Right lobe of liver (tissue), 6 donors: ENCODE measurements around the gene GCLM. TPM values are rescaled to one million over a fixed set of nuclear protein-coding genes. Genes with fewer than 3 reads are reported as not detected.

Experiments used
- ATAC-seq, 4 donors: fragments of 200-7000 bp; cut with Tn5 transposase; one replicate each; pipeline ENCODE4 v1.9.1; 2020; ENCODE audit warnings: mild to moderate bottlenecking in 4 of 4, moderate library complexity in 4 of 4
- DNase-seq, 3 donors: peaks; one replicate each; pipeline ENCODE4 v3.0.0-alpha.2; 2020
- H3K27ac ChIP-seq, 3 donors: fragments of 200-600 bp; one replicate each; pipeline ENCODE4 v1.8.0; 2022
- H3K27me3 ChIP-seq, 2 donors: fragments of 200-600 bp; one replicate each; pipeline ENCODE4 v1.8.0; 2022
- H3K36me3 ChIP-seq, 4 donors: fragments of 200-600 bp; sonication (generic) in 1 of 4; one replicate each; pipeline versions ENCODE4 v1.5.1 to v1.8.0; 2017 to 2022; ENCODE audit warnings: control low read depth in 1 of 4
- H3K4me1 ChIP-seq, 4 donors: fragments of 200-600 bp; sonication (generic) in 1 of 4; one replicate each; pipeline versions ENCODE4 v1.5.1 to v1.8.0; 2017 to 2022; ENCODE audit warnings: control low read depth in 1 of 4
- H3K4me3 ChIP-seq, 3 donors: fragments of 200-600 bp; one replicate each; pipeline ENCODE4 v1.8.0; 2022
- H3K9me3 ChIP-seq, 4 donors: fragments of 200-600 bp; sonication (generic) in 1 of 4; one replicate each; pipeline versions ENCODE4 v1.5.1 to v1.8.0; 2017 to 2022; ENCODE audit warnings: control low read depth in 1 of 4
- CTCF ChIP-seq, 4 donors: fragments of 200-600 bp in 3 of 4; fragments of 450-650 bp in 1 of 4; IDR thresholded peaks; one replicate each; pipeline versions ENCODE4 v1.5.1 to v1.8.0; 2016 to 2022; ENCODE audit warnings: antibody characterized with exemption in 4 of 4, mild to moderate bottlenecking in 2 of 4
- POLR2A ChIP-seq: fragments of 450-650 bp; IDR thresholded peaks from one replicate; pipeline ENCODE4 v1.6.1; 2017; ENCODE audit warnings: antibody characterized with exemption, mild to moderate bottlenecking
- WGBS: methylation state at CpG from one replicate; pipeline ENCODE4 v1.1.6; 2018; ENCODE audit warnings: low coverage, low lambda C conversion rate; ENCODE audit not compliant: insufficient coverage; ENCODE audit errors: missing lambda C conversion rate; 5-methylcytosine and 5-hydroxymethylcytosine counted together
- intact Hi-C, 2 donors: fragments of 100-400 bp; cut with DNase I; formaldehyde crosslinking; loops; one replicate each; pipeline versions ENCODE4 v1.11.2 to v1.14.1; 2022
- total RNA-seq, 6 experiments: library from RNA; depleted of rRNA in 2 of 6; stranded (reverse); fragments of >200 nt in 2 of 6; fragmentation: NEBNext Ultra II Directional in 3 of 6; extraction: Animal tissue kit (Norgen Biotek cat#: 25700) in 3 of 6; gene quantifications; one replicate each; pipeline versions ENCODE4 v1.1.0 to v1.2.4, GENCODE V29; 2016 to 2023
- donor health status: DM: no; HTN: yes; CAD: no.
- donor health status: DM: no; HTN: no; CAD: no.
- donor health status: DM: no; HTN: no; CAD: no.
- donor health status: DM: no; HTN: yes; CAD: no.
- donor health status: DM: no; HTN: yes; CAD: no.

GCLM gene
- total RNA-seq, 6 experiments from 2014 or later = 19.9 to 49.8 (median 34.6) TPM

- DNase-seq (no peak), ATAC-seq (no peak)
- TF ChIP-seq POLR2A = no peak
- no peak for TF ChIP-seq CTCF (IDR thresholded peaks at IDR 0.05)
- Histone ChIP-seq H3K9me3 (no peaks in the 10 kb centered on the region), H3K27ac (no peak overlapping the region), H3K4me1 (peaks cover 0 to 26% (median 12%) of the 10 kb centered on the region in 4 donors), H3K36me3 (peaks cover 0 to 54% (median 10%) of the 10 kb centered on the region in 4 donors), H3K27me3 (no peaks in the 10 kb centered on the region), H3K4me3 (no peak overlapping the region)
- 98% methylated on average over 3 of the region's 3 CpGs for WGBS
- intact Hi-C loops = no loop called here
Observed at GRCh38 chr1:93900723-93901504, 8.3 kb downstream of the GCLM start.

GRCh38 chr1:93899543-93900207, 9.6 kb downstream of the GCLM start:
- TF ChIP-seq CTCF (IDR thresholded peaks at IDR 0.05) = no peak
- no peak for TF ChIP-seq POLR2A
- Histone ChIP-seq H3K27ac (no peak overlapping the region), H3K4me1 (peaks cover 0 to 14% (median 5%) of the 10 kb centered on the region in 4 donors), H3K27me3 (no peaks in the 10 kb centered on the region), H3K9me3 (no peaks in the 10 kb centered on the region), H3K4me3 (no peak overlapping the region), H3K36me3 (peaks cover 0 to 63% (median 12%) of the 10 kb centered on the region in 4 donors)
- intact Hi-C loops = no loop called here
- no peak for DNase-seq
- ATAC-seq = no peak
- WGBS = 79% methylated on average over 3 of the region's 3 CpGs

GRCh38 chr1:93888900-93889299, 20.3 kb downstream of the GCLM start:
- no peak for ATAC-seq
- intact Hi-C loops = no loop called here
- Histone ChIP-seq H3K36me3 (peaks cover 0 to 62% (median 21%) of the 10 kb centered on the region in 4 donors), H3K4me1 (no peaks in the 10 kb centered on the region), H3K4me3 (no peak overlapping the region), H3K27ac (no peak overlapping the region), H3K9me3 (no peaks in the 10 kb centered on the region), H3K27me3 (no peaks in the 10 kb centered on the region)
- no peak for TF ChIP-seq CTCF (IDR thresholded peaks at IDR 0.05)
- no peak for TF ChIP-seq POLR2A
- DNase-seq = no peak
- WGBS = 89% methylated on average over 6 of the region's 6 CpGs

GRCh38 chr1:93882269-93882668, 27.0 kb downstream of the GCLM start:
- TF ChIP-seq POLR2A = no peak
- TF ChIP-seq CTCF (IDR thresholded peaks at IDR 0.05) = no peak
- 80% methylated on average over 1 of the region's 4 CpGs for WGBS

More at GRCh38 chr1:93882269-93882668, 27.0 kb downstream of the GCLM start:
- peaks cover 0 to 7% (median 2%) of the 10 kb centered on the region in 4 donors for H3K36me3 ChIP-seq
- H3K4me3 ChIP-seq = no peak overlapping the region
- ATAC-seq = no peak
- no peaks in the 10 kb centered on the region for H3K27me3 ChIP-seq
- H3K27ac ChIP-seq = no peak overlapping the region
- intact Hi-C loops = no loop called here
- H3K4me1 ChIP-seq = peaks cover 0 to 12% (median 0%) of the 10 kb centered on the region in 4 donors
- H3K9me3 ChIP-seq = no peaks in the 10 kb centered on the region
- no peak for DNase-seq
